ENCODE results near the gene TRIM69.

DNA sequence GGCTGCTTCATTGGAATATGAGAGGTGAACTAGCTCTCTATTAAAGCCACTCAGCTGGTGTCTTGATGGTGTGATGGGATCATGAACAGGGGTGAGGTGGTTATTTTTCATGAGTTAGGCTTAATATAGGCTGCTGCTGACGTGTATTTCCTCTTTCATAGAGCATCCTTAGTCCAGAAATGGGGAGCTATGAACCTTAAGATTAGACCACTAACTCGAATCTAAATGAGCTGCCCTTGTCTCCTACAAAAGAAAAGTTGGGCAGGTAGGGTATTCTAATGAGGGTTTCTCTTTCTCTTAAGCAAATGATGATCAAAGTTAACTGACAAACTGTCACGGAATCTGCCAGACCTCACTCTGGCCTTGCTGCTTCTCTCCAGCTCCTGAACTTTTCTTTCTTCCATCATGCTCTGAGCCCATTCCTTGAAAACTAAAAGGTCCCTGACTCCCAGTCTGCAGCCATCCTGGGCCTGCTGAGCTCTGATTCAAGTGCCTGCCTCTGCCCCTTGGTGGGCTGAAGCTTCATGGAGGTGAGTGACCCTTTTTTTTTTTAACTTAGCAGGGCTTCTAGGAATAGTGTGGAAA lies at the start of gene TRIM69:
- TF ChIP-seq, protein P1, sequence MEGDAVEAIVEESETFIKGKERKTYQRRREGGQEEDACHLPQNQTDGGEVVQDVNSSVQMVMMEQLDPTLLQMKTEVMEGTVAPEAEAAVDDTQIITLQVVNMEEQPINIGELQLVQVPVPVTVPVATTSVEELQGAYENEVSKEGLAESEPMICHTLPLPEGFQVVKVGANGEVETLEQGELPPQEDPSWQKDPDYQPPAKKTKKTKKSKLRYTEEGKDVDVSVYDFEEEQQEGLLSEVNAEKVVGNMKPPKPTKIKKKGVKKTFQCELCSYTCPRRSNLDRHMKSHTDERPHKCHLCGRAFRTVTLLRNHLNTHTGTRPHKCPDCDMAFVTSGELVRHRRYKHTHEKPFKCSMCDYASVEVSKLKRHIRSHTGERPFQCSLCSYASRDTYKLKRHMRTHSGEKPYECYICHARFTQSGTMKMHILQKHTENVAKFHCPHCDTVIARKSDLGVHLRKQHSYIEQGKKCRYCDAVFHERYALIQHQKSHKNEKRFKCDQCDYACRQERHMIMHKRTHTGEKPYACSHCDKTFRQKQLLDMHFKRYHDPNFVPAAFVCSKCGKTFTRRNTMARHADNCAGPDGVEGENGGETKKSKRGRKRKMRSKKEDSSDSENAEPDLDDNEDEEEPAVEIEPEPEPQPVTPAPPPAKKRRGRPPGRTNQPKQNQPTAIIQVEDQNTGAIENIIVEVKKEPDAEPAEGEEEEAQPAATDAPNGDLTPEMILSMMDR (IDR thresholded peaks at IDR 0.05; ENCODE audit: low read depth, low read length, poor library complexity, severe bottlenecking), result no peak
- no peak for TF ChIP-seq EZH2phosphoT487 (IDR thresholded peaks at IDR 0.05; ENCODE audit: borderline replicate concordance, low read length)

Measured in DOHH2 (cell line).